BE2C (cell line): ENCODE measurements around the gene TMEM121B.

Experiments used
- DNase-seq: peaks from one replicate; pipeline ENCODE4 v3.0.0-alpha.2; 2020
- H3K27me3 ChIP-seq: fragments of 250-450 bp; sonication (Bioruptor Pico); 2 replicates; pipeline ENCODE4 v1.5.1; 2020; ENCODE audit warnings: mild to moderate bottlenecking
- H3K36me3 ChIP-seq: fragments of 250-450 bp; sonication (Bioruptor Pico); 2 replicates; pipeline ENCODE4 v1.5.1; 2020; ENCODE audit warnings: mild to moderate bottlenecking
- H3K4me1 ChIP-seq: fragments of 250-450 bp; sonication (Bioruptor Pico); 2 replicates; pipeline ENCODE4 v1.5.1; 2020
- H3K4me3 ChIP-seq: 2 replicates; pipeline ENCODE4 v1.5.1; 2011; ENCODE audit warnings: low read depth, low read length
- H3K9me3 ChIP-seq: fragments of 250-450 bp; sonication (Bioruptor Pico); 2 replicates; pipeline ENCODE4 v1.5.1; 2020
- CTCF ChIP-seq: IDR thresholded peaks from 2 replicates; pipeline ENCODE4 v1.5.1; 2012; ENCODE audit warnings: mild to moderate bottlenecking, low read depth, low read length

The TMEM121B gene

DNA sequence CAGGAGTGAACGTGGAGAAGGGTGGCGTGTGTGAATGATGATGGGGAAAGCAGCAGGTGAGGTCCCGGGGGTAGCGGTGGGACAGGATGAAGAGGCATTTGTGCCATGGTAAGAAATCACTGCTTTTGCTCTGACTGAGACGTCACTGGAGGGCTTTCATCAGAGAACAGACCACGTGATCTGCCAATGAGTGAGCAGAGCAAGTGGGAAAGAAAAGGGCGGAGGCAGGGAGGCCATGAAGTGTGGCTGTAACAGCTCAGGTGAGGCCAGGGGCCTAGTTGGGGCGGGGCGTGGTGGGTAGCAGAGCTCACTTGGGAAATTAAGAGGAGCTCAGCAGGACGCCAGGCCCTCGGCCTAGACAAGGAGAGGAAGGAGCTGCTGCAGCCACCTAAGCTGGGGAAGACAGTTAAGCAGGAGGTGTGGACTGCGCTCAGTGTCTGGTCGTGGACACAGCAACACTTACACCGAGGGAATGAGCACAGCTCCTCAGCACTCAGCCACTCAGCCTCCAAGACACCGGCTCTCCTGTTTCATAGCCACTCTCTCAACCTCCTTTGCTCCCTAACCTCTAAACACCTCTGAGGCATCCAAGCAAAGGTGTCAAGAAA, 14.1 kb upstream of the TMEM121B start:
- peaks cover 17% of the 10 kb centered on the region for H3K36me3 ChIP-seq
- no peaks in the 10 kb centered on the region for H3K27me3 ChIP-seq
- DNase-seq: no peak
- no peaks in the 10 kb centered on the region for H3K4me1 ChIP-seq
- no peak for TF ChIP-seq CTCF
- H3K4me3 ChIP-seq: no peak overlapping the region
- H3K9me3 ChIP-seq: no peaks in the 10 kb centered on the region

GRCh38 chr22:17133137-17133536, 12.0 kb upstream of the TMEM121B start:
- TF ChIP-seq CTCF: no peak
- H3K9me3 ChIP-seq: no peaks in the 10 kb centered on the region
- no peak for DNase-seq
- H3K27me3 ChIP-seq: no peaks in the 10 kb centered on the region
- H3K36me3 ChIP-seq: peaks cover 6% of the 10 kb centered on the region
- H3K4me1 ChIP-seq: no peaks in the 10 kb centered on the region
- H3K4me3 ChIP-seq: no peak overlapping the region

DNA sequence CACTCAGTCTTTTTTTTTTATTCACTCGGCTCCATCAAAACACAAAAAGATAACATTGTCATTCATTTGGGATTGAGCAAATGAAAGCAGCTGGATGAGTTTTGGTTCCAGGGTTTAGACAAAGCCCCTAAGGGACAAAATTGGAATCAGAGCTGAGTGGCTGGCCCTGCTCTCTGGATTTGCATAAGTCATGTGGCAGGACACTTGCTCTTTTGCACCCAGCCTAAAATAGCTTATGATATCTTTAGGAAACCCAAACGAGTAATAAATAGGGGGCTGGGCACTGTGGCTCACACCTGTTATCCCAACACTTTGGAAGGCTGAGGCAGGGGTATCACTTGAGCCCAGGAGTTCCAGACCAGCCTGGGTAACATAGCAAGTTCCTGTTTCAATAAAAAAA, 11.0 kb upstream of the TMEM121B start:
- no peak overlapping the region for H3K4me3 ChIP-seq
- no peaks in the 10 kb centered on the region for H3K36me3 ChIP-seq
- TF ChIP-seq CTCF: no peak
- H3K4me1 ChIP-seq: no peaks in the 10 kb centered on the region
- no peaks in the 10 kb centered on the region for H3K27me3 ChIP-seq
- no peaks in the 10 kb centered on the region for H3K9me3 ChIP-seq
- no peak for DNase-seq

GRCh38 chr22:17131686-17132085, 10.5 kb upstream of the TMEM121B start:
- H3K27me3 ChIP-seq: no peaks in the 10 kb centered on the region
- TF ChIP-seq CTCF: peak; percentile 22; the same call in 1 of the 2 replicates
- H3K4me3 ChIP-seq: no peak overlapping the region
- H3K36me3 ChIP-seq: no peaks in the 10 kb centered on the region
- no peaks in the 10 kb centered on the region for H3K4me1 ChIP-seq
- H3K9me3 ChIP-seq: no peaks in the 10 kb centered on the region
- peak; percentile 48 for DNase-seq

DNA sequence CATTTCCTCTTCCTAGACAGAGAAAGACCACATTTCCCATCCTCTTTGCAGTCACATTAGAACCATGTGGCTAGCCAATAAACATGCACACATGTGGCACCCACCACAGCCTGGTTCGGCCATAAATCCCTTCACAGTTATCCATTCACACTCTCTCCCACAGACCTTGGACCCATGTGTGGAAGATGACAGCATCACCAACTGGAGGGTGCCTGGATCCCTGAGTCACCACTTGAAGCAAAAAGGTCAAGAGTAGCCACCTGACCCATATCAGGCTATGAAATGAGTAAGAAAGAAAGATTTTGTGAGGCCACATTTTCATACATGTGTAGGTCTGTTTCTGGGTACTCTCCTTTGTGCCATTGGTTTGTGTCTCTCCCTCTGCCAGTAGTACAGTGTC, 9.0 kb upstream of the TMEM121B start:
- Histone ChIP-seq H3K4me3 (no peak overlapping the region), H3K9me3 (no peaks in the 10 kb centered on the region), H3K27me3 (no peaks in the 10 kb centered on the region), H3K4me1 (no peaks in the 10 kb centered on the region), H3K36me3 (no peaks in the 10 kb centered on the region)
- no peak for TF ChIP-seq CTCF
- no peak for DNase-seq

DNA sequence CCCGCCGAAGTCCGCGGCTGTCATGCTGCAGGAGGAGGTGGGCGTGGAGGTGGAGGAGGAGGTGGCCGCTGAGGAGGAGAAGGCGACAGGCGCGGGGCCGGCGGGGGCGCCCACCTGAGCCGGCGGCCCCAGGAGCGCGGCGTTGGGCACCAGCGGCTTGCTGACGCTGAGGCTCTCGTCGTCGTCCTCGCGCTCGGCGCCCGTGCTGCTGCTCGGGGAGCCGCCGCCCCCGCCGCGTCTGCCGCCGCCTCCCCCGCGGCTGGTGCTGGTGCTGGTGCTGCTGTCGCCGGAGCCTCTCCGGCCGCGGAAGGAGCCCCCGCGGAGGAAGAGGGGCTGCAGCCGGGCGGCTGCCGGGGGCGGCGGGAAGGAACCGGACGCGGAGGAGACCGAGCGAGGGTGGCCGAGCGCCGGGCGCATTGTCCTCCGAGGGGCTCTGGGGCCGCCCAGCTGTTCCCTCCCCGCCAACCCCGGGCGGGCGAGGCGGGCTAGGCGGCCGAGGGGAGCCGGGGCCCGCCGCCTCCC, 388 bp downstream of the TMEM121B start:
- DNase-seq: no peak
- no peaks in the 10 kb centered on the region for H3K9me3 ChIP-seq
- H3K36me3 ChIP-seq: no peaks in the 10 kb centered on the region
- TF ChIP-seq CTCF: no peak
- H3K4me3 ChIP-seq: peak overlapping the region; percentile 55
- H3K27me3 ChIP-seq: no peaks in the 10 kb centered on the region
- H3K4me1 ChIP-seq: no peaks in the 10 kb centered on the region
